Fibroblast of lung (primary cell): ENCODE results near the gene ANXA3.

ENCODE experiments used
- EZH2 ChIP-seq: IDR thresholded peaks from 2 replicates; pipeline ENCODE4 v1.5.1; 2012; ENCODE audit warnings: low read length, control low read depth, mild to moderate bottlenecking; ENCODE audit errors: missing control alignments
- TF ChIP-seq, protein P1 (sequence below), 2 donors: IDR thresholded peaks in 1 of 2; conservative IDR thresholded peaks in 1 of 2; 1 replicate in 1 of 2; 2 replicates in 1 of 2; pipeline ENCODE4 v1.5.1; 2011 to 2012; ENCODE audit warnings: low read length in 2 of 2, control low read depth in 1 of 2, inconsistent platforms in 1 of 2, low read depth in 1 of 2, mild to moderate bottlenecking in 1 of 2

DNA sequence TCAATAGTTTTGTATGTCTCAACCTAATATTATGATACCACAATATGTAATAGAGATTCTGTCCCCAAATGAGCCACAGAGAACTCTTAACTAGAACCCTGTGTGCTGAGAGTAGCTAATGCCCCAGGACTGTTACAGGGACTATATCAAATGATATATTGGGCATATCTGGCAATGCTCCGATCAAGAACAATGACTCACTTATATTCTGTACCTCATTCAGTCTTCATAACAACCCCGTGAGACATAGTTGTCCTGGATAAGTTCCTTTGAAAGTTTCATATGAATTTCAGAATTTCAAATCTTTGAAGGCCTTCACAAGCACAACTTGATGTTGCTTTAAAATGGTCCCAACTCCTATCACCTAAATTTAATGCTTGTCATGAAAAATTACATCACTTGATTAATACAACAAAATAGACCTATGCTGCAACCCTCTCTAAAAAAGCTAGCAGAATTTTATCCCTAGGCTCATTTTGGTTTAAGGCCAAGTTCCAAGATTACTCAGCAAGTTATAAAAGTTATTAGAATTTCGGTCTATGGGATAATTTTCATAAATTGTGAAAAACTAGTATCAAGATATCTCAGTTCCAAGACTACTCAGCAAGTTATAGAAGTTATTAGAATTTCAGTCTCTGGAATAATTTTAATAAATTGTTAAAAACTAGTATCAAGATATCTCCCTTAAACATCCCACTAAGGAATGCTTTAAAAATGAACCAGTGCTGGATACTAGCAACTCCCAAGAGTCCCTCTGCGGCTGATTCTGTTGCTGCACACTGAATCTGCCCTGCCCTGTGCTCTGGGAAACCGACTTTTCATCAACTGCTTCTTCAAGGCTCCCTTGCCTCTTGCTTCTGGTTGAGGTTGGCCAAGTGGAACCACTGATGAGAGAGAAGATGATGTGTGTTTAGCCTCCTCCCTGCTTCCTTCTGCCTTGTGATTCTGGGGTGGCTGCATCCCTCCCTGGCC lies 6.0 kb upstream of the ANXA3 start:
- TF ChIP-seq, protein P1, sequence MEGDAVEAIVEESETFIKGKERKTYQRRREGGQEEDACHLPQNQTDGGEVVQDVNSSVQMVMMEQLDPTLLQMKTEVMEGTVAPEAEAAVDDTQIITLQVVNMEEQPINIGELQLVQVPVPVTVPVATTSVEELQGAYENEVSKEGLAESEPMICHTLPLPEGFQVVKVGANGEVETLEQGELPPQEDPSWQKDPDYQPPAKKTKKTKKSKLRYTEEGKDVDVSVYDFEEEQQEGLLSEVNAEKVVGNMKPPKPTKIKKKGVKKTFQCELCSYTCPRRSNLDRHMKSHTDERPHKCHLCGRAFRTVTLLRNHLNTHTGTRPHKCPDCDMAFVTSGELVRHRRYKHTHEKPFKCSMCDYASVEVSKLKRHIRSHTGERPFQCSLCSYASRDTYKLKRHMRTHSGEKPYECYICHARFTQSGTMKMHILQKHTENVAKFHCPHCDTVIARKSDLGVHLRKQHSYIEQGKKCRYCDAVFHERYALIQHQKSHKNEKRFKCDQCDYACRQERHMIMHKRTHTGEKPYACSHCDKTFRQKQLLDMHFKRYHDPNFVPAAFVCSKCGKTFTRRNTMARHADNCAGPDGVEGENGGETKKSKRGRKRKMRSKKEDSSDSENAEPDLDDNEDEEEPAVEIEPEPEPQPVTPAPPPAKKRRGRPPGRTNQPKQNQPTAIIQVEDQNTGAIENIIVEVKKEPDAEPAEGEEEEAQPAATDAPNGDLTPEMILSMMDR (conservative IDR thresholded peaks at IDR 0.05 in 1 of 2, IDR thresholded peaks at IDR 0.05 in 1 of 2; ENCODE audit: low read depth in 1 of 2, low read length in 2 of 2): no peak
- TF ChIP-seq EZH2: no peak
